NCI-H748 (cell line): Measurements from ENCODE around the gene TAS2R40.
"Not testable (repeated sequence)": the region's sequence is repeated elsewhere in the genome, so short reads cannot be mapped to it uniquely, and the experiment has no call there.

ENCODE experiments used
- DNase-seq: peaks from one replicate; lab custom pipeline; 2025; ENCODE audit not compliant: unreplicated experiment; lab: John Stamatoyannopoulos, UW

The TAS2R40 gene

GRCh38 chr7:143248761-143249354 lies 27.0 kb downstream of the TAS2R40 start:
- DNase-seq, result no peak

GRCh38 chr7:143250199-143250598 lies 28.4 kb downstream of the TAS2R40 start:
- no peak for DNase-seq

GRCh38 chr7:143250822-143251221 lies 29.0 kb downstream of the TAS2R40 start:
- DNase-seq, result no peak

- DNase-seq, result no peak
Measured at GRCh38 chr7:143252006-143252405, 30.2 kb downstream of the TAS2R40 start.

- DNase-seq, result no peak
Measured at GRCh38 chr7:143255564-143255963, 33.7 kb downstream of the TAS2R40 start.

- no peak for DNase-seq
Measured at GRCh38 chr7:143256325-143256724, 34.5 kb downstream of the TAS2R40 start.

- DNase-seq, result no peak
Measured at GRCh38 chr7:143256932-143257331, 35.1 kb downstream of the TAS2R40 start.

GRCh38 chr7:143257501-143257900 lies 35.7 kb downstream of the TAS2R40 start:
- no peak for DNase-seq

GRCh38 chr7:143258831-143259230 lies 37.0 kb downstream of the TAS2R40 start:
- DNase-seq, result no peak

GRCh38 chr7:143259765-143260164 lies 37.9 kb downstream of the TAS2R40 start:
- DNase-seq, result no peak

- DNase-seq, result no peak
Measured at GRCh38 chr7:143261901-143262300, 40.1 kb downstream of the TAS2R40 start.

- peak; percentile 76 for DNase-seq
Measured at GRCh38 chr7:143263266-143264195, 41.7 kb downstream of the TAS2R40 start, which contains the start of gene GSTK1. TSS of gene GSTK1 (plus strand) at chr7:143263441. CDS start at chr7:143263514, 73 bp downstream.

GRCh38 chr7:143264196-143264568 lies 42.3 kb downstream of the TAS2R40 start:
- DNase-seq, result not testable (repeated sequence)

GRCh38 chr7:143265017-143265693 lies 43.3 kb downstream of the TAS2R40 start:
- no peak for DNase-seq

GRCh38 chr7:143269251-143269650 lies 47.4 kb downstream of the TAS2R40 start:
- no peak for DNase-seq

GRCh38 chr7:143271240-143271639 lies 49.4 kb downstream of the TAS2R40 start:
- DNase-seq, result no peak
